OCI-LY3 (cell line): ENCODE measurements around the gene HORMAD2.

ENCODE experiments used
- CTCF ChIP-seq: fragments of 200-600, 300-600 bp; sonication (generic); IDR thresholded peaks from 2 replicates; pipeline ENCODE4 v1.5.1; 2014; ENCODE audit warnings: antibody characterized with exemption, low read length, low read depth
- EZH2phosphoT487 ChIP-seq: fragments of 200-600 bp; shearing (Covaris generic); IDR thresholded peaks from 2 replicates; pipeline ENCODE4 v1.6.1; 2018; ENCODE audit warnings: antibody characterized with exemption, mixed run types, low read depth

GRCh38 chr22:30127749-30128166 lies 47.5 kb downstream of the HORMAD2 start:
- no peak for TF ChIP-seq CTCF
- TF ChIP-seq EZH2phosphoT487 = no peak
